GM12878 (cell line): ENCODE data around the gene P2RX6. TPM values are rescaled to one million over a fixed set of nuclear protein-coding genes. Genes with fewer than 3 reads are reported as not detected.

ENCODE experiments used
- ATAC-seq: fragments of 200-7000 bp; cut with Tn5 transposase; 3 replicates; pipeline ENCODE4 v1.9.1; 2020; ENCODE audit warnings: mild to moderate bottlenecking, moderate library complexity
- BruUV-seq: library from RNA; stranded (reverse); fragments of 400-500 nt; replicated peaks from 2 replicates; lab custom pipeline; 2021; lab: Mats Ljungman, UMichigan
- CTCF ChIA-PET: fragments of 300-600 bp; sonication (Branson Sonifier 250); formaldehyde crosslinking; extraction: SDS; loops from one replicate; lab custom pipeline; 2021; ENCODE audit warnings: inconsistent platforms; lab: Yijun Ruan, JAX
- POLR2A ChIA-PET: fragments of 350-600 bp; formaldehyde crosslinking; extraction: SDS; loops from one replicate; lab custom pipeline; 2021; ENCODE audit warnings: inconsistent platforms; lab: Charles Lee
- RAD21 ChIA-PET: fragments of 300-600 bp; sonication (Branson Sonifier 250); formaldehyde crosslinking; loops from one replicate; lab custom pipeline; 2023; ENCODE audit warnings: antibody characterized with exemption; ENCODE audit not compliant: unreplicated experiment; lab: Charles Lee
- SMC1A ChIA-PET: fragments of 300-600 bp; sonication (Branson Sonifier 250); formaldehyde crosslinking; loops from one replicate; lab custom pipeline; 2023; ENCODE audit not compliant: unreplicated experiment, uncharacterized antibody; lab: Charles Lee
- DNase-seq: peaks from one replicate; pipeline ENCODE4 v3.0.0-alpha.2; 2011; ENCODE audit warnings: low read depth, low spot score
- FAIRE-seq: peaks from 3 replicates; lab custom pipeline; 2011; peaks lifted over from hg19 to GRCh38; lab: Jason Lieb, UNC
- H2AFZ ChIP-seq: 2 replicates; pipeline ENCODE4 v1.6.0; 2011; ENCODE audit warnings: low read depth, low read length, control low read depth; ENCODE audit not compliant: control insufficient read depth
- H3K27ac ChIP-seq: 2 replicates; pipeline ENCODE4 v1.5.1; 2011; ENCODE audit warnings: control low read depth; ENCODE audit not compliant: control insufficient read depth, insufficient read depth
- H3K27me3 ChIP-seq, 2 experiments: replicated peaks in 1 of 2; 2 replicates each; pipeline versions ENCODE4 v1.6.0 to v1.6.1; 2011; ENCODE audit warnings: low read length in 1 of 2; ENCODE audit not compliant: control insufficient read depth in 2 of 2, insufficient read depth in 2 of 2
- H3K36me3 ChIP-seq, 2 experiments: 2 replicates each; pipeline ENCODE4 v1.5.1; 2011; ENCODE audit warnings: low read length in 1 of 2; ENCODE audit not compliant: control insufficient read depth in 2 of 2, insufficient read depth in 2 of 2
- H3K4me1 ChIP-seq: 2 replicates; pipeline ENCODE4 v1.6.1; 2011; ENCODE audit warnings: mild to moderate bottlenecking, low read length, moderate library complexity, mixed read lengths; ENCODE audit not compliant: control insufficient read depth, insufficient read depth
- H3K4me2 ChIP-seq: 2 replicates; pipeline ENCODE4 v1.6.0; 2011; ENCODE audit warnings: control low read depth; ENCODE audit not compliant: control insufficient read depth, insufficient read depth
- H3K4me3 ChIP-seq: fragments of 200-600 bp; sonication (generic); 2 replicates; pipeline ENCODE4 v1.5.1; 2016
- H3K79me2 ChIP-seq: 2 replicates; pipeline ENCODE4 v1.6.0; 2011; ENCODE audit warnings: low read length; ENCODE audit not compliant: control insufficient read depth, insufficient read depth
- H3K9ac ChIP-seq: 2 replicates; pipeline ENCODE4 v1.8.0; 2011; ENCODE audit warnings: low read length, control low read depth, mixed read lengths; ENCODE audit not compliant: control insufficient read depth, insufficient read depth
- H3K9me3 ChIP-seq: replicated peaks from 3 replicates; pipeline ENCODE4 v1.5.1; 2011; ENCODE audit warnings: mild to moderate bottlenecking, low read length; ENCODE audit not compliant: control insufficient read depth, insufficient read depth
- H4K20me1 ChIP-seq: 2 replicates; pipeline ENCODE4 v1.6.0; 2011; ENCODE audit not compliant: control insufficient read depth, insufficient read depth
- DPF2 ChIP-seq: fragments of 450-650 bp; IDR thresholded peaks from 2 replicates; pipeline ENCODE4 v1.6.1; 2017; ENCODE audit warnings: mild to moderate bottlenecking
- ETV6 ChIP-seq, 2 experiments: fragments of 450-650 bp in 1 of 2; IDR thresholded peaks in 1 of 2; conservative IDR thresholded peaks in 1 of 2; 2 replicates each; pipeline ENCODE4 v1.6.1; 2014; ENCODE audit warnings: antibody characterized with exemption in 1 of 2, borderline replicate concordance in 1 of 2, low read depth in 1 of 2, mild to moderate bottlenecking in 1 of 2, moderate library complexity in 1 of 2
- KDM1A ChIP-seq: fragments of 200-600 bp; sonication (generic); IDR thresholded peaks from 2 replicates; pipeline ENCODE4 v1.6.1; 2016; ENCODE audit warnings: borderline replicate concordance
- NKRF ChIP-seq: fragments of 450-650 bp; conservative IDR thresholded peaks from 2 replicates; pipeline ENCODE4 v1.6.1; 2017; ENCODE audit warnings: mild to moderate bottlenecking, moderate library complexity
- NR2C1 ChIP-seq: fragments of 450-650 bp; IDR thresholded peaks from 2 replicates; pipeline ENCODE4 v1.6.1; 2017; ENCODE audit warnings: antibody characterized with exemption, mild to moderate bottlenecking, moderate library complexity
- NR2C2 ChIP-seq: IDR thresholded peaks from 2 replicates; pipeline ENCODE4 v1.6.1; 2011; ENCODE audit warnings: borderline replicate concordance, low read depth; ENCODE audit not compliant: control insufficient read depth, insufficient read length
- PRDM15 ChIP-seq: fragments of 450-650 bp; formaldehyde crosslinking; IDR thresholded peaks from 2 replicates; pipeline ENCODE4 v1.4.0; 2020; ENCODE audit warnings: mild to moderate bottlenecking, moderate library complexity
- SP1 ChIP-seq: IDR thresholded peaks from one replicate; pipeline ENCODE4 v1.6.1; 2011; ENCODE audit warnings: low read depth, low read length
- SRF ChIP-seq, 2 experiments: IDR thresholded peaks; 2 replicates each; pipeline ENCODE4 v1.6.1; 2011; ENCODE audit warnings: low read depth in 2 of 2, low read length in 2 of 2, mild to moderate bottlenecking in 1 of 2, moderate library complexity in 1 of 2
- STAT1 ChIP-seq: fragments of 450-650 bp; conservative IDR thresholded peaks from 2 replicates; pipeline ENCODE4 v1.6.1; 2014; ENCODE audit warnings: antibody characterized with exemption, mild to moderate bottlenecking
- YBX1 ChIP-seq: fragments of 450-650 bp; IDR thresholded peaks from 2 replicates; pipeline ENCODE4 v1.6.1; 2016; ENCODE audit warnings: antibody characterized with exemption
- ZBED1 ChIP-seq: IDR thresholded peaks from 2 replicates; pipeline ENCODE4 v1.6.1; 2016; ENCODE audit warnings: borderline replicate concordance
- ZNF217 ChIP-seq: fragments of 450-650 bp; IDR thresholded peaks from 2 replicates; pipeline ENCODE4 v1.6.1; 2017; ENCODE audit warnings: antibody characterized with exemption, mild to moderate bottlenecking
- WGBS: methylation state at CpG from one replicate; pipeline ENCODE4 v1.1.6; 2016; ENCODE audit warnings: low lambda C conversion rate; ENCODE audit not compliant: insufficient replicate concordance, insufficient coverage; ENCODE audit errors: missing lambda C conversion rate; 5-methylcytosine and 5-hydroxymethylcytosine counted together
- in situ Hi-C: fragments of 300-500 bp; cut with MboI; formaldehyde crosslinking; loops from 9 replicates; pipeline ENCODE4 v1.14.3; 2018; ENCODE audit warnings: mixed read lengths
- intact Hi-C: fragments of 100-400 bp; cut with micrococcal nuclease; formaldehyde crosslinking; loops from one replicate; pipeline ENCODE4 v1.14.2; 2022; ENCODE audit not compliant: unreplicated experiment
- polyA plus RNA-seq, 11 experiments: library from polyadenylated mRNA; depleted of rRNA in 4 of 11; unstranded in 6 of 11; stranded (reverse) in 5 of 11; fragments of >200 nt; fragmentation: Nextera tagmentation in 4 of 11; fragmentation: Illumina TruSeq in 1 of 11; extraction: Ambion mirVana in 4 of 11; extraction: Trizol in 1 of 11; gene quantifications; 1 replicate in 1 of 11; 2 replicates in 10 of 11; pipeline versions ENCODE4 v1.2.1 to v1.2.3, GENCODE V29; 2011 to 2016; ENCODE audit warnings: inconsistent platforms in 2 of 11, missing spikeins in 2 of 11, low read depth in 1 of 11
- total RNA-seq, 4 experiments: library from RNA; depleted of rRNA in 3 of 4; stranded (reverse); fragments of >200 nt in 3 of 4; fragmentation: Illumina TruSeq in 1 of 4; extraction: Trizol in 1 of 4; gene quantifications; 2 replicates each; pipeline versions ENCODE4 v1.2.1 to v1.2.3, GENCODE V29; 2013 to 2021

The P2RX6 gene
- total and polyA plus RNA-seq, 10 of the 15 experiments (the other 5 are each of a cell fraction or from before 2014, with no cell fraction given): 0.03 to 0.21 (median 0.07) TPM; not detected in 5

GRCh38 chr22:20995329-20996030, 19.5 kb upstream of the P2RX6 start (continued):
- TF ChIP-seq NR2C2: no peak
- no peak for TF ChIP-seq YBX1
- no peak for TF ChIP-seq PRDM15 (CRISPR knock-in tag)
- no peak for TF ChIP-seq ZNF217
- no peak for TF ChIP-seq SRF (IDR thresholded peaks at IDR 0.05; ENCODE audit: low read depth in 2 of 2, low read length in 2 of 2)

GRCh38 chr22:20996031-20996410, 18.9 kb upstream of the P2RX6 start:
- ChIA-PET SMC1A (no interaction called here), CTCF (no interaction called here), RAD21 (no interaction called here), POLR2A (no interaction called here)
- Histone ChIP-seq H3K4me2 (no peak overlapping the region), H3K4me1 (peaks cover 5% of the 10 kb centered on the region), H3K36me3 (peaks cover 2 to 5% of the 10 kb centered on the region in 2 experiments; a peak in 2 of 4 replicates), H3K4me3 (no peak overlapping the region), H3K79me2 (peaks cover 10% of the 10 kb centered on the region), H3K9me3 (no peaks in the 10 kb centered on the region), H4K20me1 (no peaks in the 10 kb centered on the region), H2AFZ (no peak overlapping the region), H3K27ac (no peak overlapping the region), H3K27me3 (no peaks in the 10 kb centered on the region), H3K9ac (no peak overlapping the region)
- no peak for FAIRE-seq
- intact Hi-C loops: no loop called here
- BruUV-seq: no TSS peak
- no peak for ATAC-seq
- DNase-seq: no peak
- in situ Hi-C loops: no loop called here
- WGBS: 88% methylated on average over 10 of the region's 10 CpGs
- no peak for TF ChIP-seq DPF2
- no peak for TF ChIP-seq NKRF
- TF ChIP-seq ETV6 (conservative IDR thresholded peaks at IDR 0.05 in 1 of 2, IDR thresholded peaks at IDR 0.05 in 1 of 2; ENCODE audit: borderline replicate concordance in 1 of 2, low read depth in 1 of 2): no peak
- TF ChIP-seq NR2C1: no peak
- no peak for TF ChIP-seq ZBED1
- TF ChIP-seq KDM1A: no peak
- TF ChIP-seq SP1: no peak
- TF ChIP-seq STAT1: no peak
